Heart left ventricle (tissue), 16 donors: Measurements from ENCODE around the gene TNRC18. TPM values are rescaled to one million over a fixed set of nuclear protein-coding genes. Genes with fewer than 3 reads are reported as not detected.

Experiments used
- ATAC-seq, 4 donors: fragments of 200-7000 bp; cut with Tn5 transposase; one replicate each; pipeline ENCODE4 v1.9.1; 2020 to 2022; ENCODE audit warnings: moderate library complexity in 4 of 4, mild to moderate bottlenecking in 3 of 4, moderate number of reproducible peaks in 1 of 4
- DNase-seq, 5 donors: peaks; one replicate each; pipeline ENCODE4 v3.0.0-alpha.2; 2020
- H3K27ac ChIP-seq, 12 donors: fragments of 200-600 bp; sonication (generic) in 4 of 12; one replicate each; pipeline versions ENCODE4 v1.5.0 to v1.8.0; 2016 to 2022; ENCODE audit warnings: mild to moderate bottlenecking in 2 of 12
- H3K27me3 ChIP-seq, 9 donors: fragments of 200-600 bp; sonication (generic) in 2 of 9; one replicate each; pipeline versions ENCODE4 v1.5.1 to v1.8.0; 2016 to 2022; ENCODE audit warnings: mild to moderate bottlenecking in 3 of 9
- H3K36me3 ChIP-seq, 9 donors: fragments of 200-600 bp; sonication (generic) in 2 of 9; one replicate each; pipeline versions ENCODE4 v1.5.0 to v1.8.0; 2018 to 2022; ENCODE audit warnings: mild to moderate bottlenecking in 2 of 9
- H3K4me1 ChIP-seq, 12 donors: fragments of 200-600 bp; sonication (generic) in 4 of 12; one replicate each; pipeline versions ENCODE4 v1.5.0 to v1.8.0; 2016 to 2022; ENCODE audit warnings: mild to moderate bottlenecking in 3 of 12
- H3K4me3 ChIP-seq, 12 donors: fragments of 200-600 bp; sonication (generic) in 4 of 12; one replicate each; pipeline versions ENCODE4 v1.5.0 to v1.8.0; 2017 to 2022; ENCODE audit warnings: mild to moderate bottlenecking in 9 of 12, moderate library complexity in 4 of 12
- H3K9me3 ChIP-seq, 12 donors: fragments of 200-600 bp; sonication (generic) in 4 of 12; one replicate each; pipeline versions ENCODE4 v1.5.0 to v1.8.0; 2016 to 2022; ENCODE audit warnings: mild to moderate bottlenecking in 1 of 12
- CTCF ChIP-seq, 12 donors: fragments of 200-600 bp; sonication (generic) in 4 of 12; IDR thresholded peaks; one replicate each; pipeline versions ENCODE4 v1.5.0 to v1.8.0; 2018 to 2022; ENCODE audit warnings: antibody characterized with exemption in 12 of 12, mild to moderate bottlenecking in 5 of 12
- POLR2A ChIP-seq, 2 donors: fragments of 450-650 bp; IDR thresholded peaks; one replicate each; pipeline ENCODE4 v1.6.1; 2017; ENCODE audit warnings: antibody characterized with exemption in 2 of 2, mild to moderate bottlenecking in 2 of 2, moderate library complexity in 2 of 2
- WGBS, 4 donors: extraction: QIAGEN DNeasy Blood & Tissue Kit in 2 of 4; methylation state at CpG; one replicate each; pipeline versions ENCODE4 v1.1.5 to v1.1.7; 2013 to 2018; 5-methylcytosine and 5-hydroxymethylcytosine counted together
- intact Hi-C, 10 donors: fragments of 100-400 bp; cut with DNase I; formaldehyde crosslinking; loops; one replicate each; pipeline versions ENCODE4 v1.11.1 to v1.14.2; 2022
- polyA plus RNA-seq, 2 donors: library from polyadenylated mRNA; stranded (reverse); fragments of 200-250 nt; gene quantifications; one replicate each; pipeline ENCODE4 v1.2.3, GENCODE V29; 2013
- total RNA-seq, 9 donors: library from RNA; depleted of rRNA in 2 of 9; stranded (reverse); fragments of >200 nt in 2 of 9; fragmentation: NEBNext Ultra II Directional in 3 of 9; extraction: Animal tissue kit (Norgen Biotek cat#: 25700) in 3 of 9; gene quantifications; one replicate each; pipeline versions ENCODE4 v1.1.0 to v1.2.4, GENCODE V29; 2016 to 2023
- donor health status: ischemic (EF 13 %, LVEDD 7.1; RV severe dilation, severe dysfunction).
- donor health status: healthy with polysubstance abuse.
- donor health status: DM: no; HTN: yes; CAD: no.
- donor health status: DM: no; HTN: no; CAD: no.
- donor health status: ischemic (EF 25% LVEDD 6.9; RV normal size, moderate dysfunction).
- donor health status: ischemic (EF 25% LVEDD 5.7; RV mildly dilated, moderate dysfunction).
- donor health status: healthy.
- donor health status: DM: yes; HTN: yes; CAD: no.
- donor health status: ischemic (EF 35%, LVEDD 5.7; RV mildly dilated, moderate dysfunction).
- donor health status: nonischemic (EF 11% LVEDD 7.7; RV severe dilation, severe dysfunction).
- donor health status: DM: yes; HTN: yes; CAD: no.
- donor health status: PGD.
- donor health status: ischemic (EF 29% LVEDD 5.4; RV normal size, mild dysfunction).
- donor health status: nonischemic (EF 23%, LVEDD 6.1; RV moderate dilation, normal function).

The TNRC18 gene
- total and polyA plus RNA-seq, 11 donors: 23.4 to 66.6 (median 33.7) TPM

GRCh38 chr7:5334671-5335070 lies 89.0 kb downstream of the TNRC18 start:
- peak in 1 of 4 donors; percentile 30 for ATAC-seq
- Histone ChIP-seq H3K36me3 (peaks cover 0 to 95% (median 81%) of the 10 kb centered on the region in 9 donors), H3K9me3 (peaks cover 0 to 30% (median 10%) of the 10 kb centered on the region in 12 donors), H3K4me3 (no peak overlapping the region), H3K4me1 (peaks cover 0 to 8% (median 0%) of the 10 kb centered on the region in 12 donors), H3K27ac (no peak overlapping the region), H3K27me3 (no peaks in the 10 kb centered on the region)
- no peak for TF ChIP-seq CTCF (IDR thresholded peaks at IDR 0.05)
- TF ChIP-seq POLR2A (IDR thresholded peaks at IDR 0.05): no peak
- 90 to 93% (median 91%) methylated on average over 8 of the region's 8 CpGs for WGBS, 4 donors
- no peak for DNase-seq
- intact Hi-C loops: no loop called here

GRCh38 chr7:5333121-5334045 lies 90.3 kb downstream of the TNRC18 start:
- H3K27me3 ChIP-seq: no peaks in the 10 kb centered on the region
- WGBS, 4 donors: 91 to 93% (median 92%) methylated on average over 32 of the region's 32 CpGs
- H3K36me3 ChIP-seq: peaks cover 0 to 94% (median 84%) of the 10 kb centered on the region in 9 donors
- DNase-seq (no peak), ATAC-seq (no peak)
- H3K4me3 ChIP-seq: no peak overlapping the region
- intact Hi-C loops: no loop called here
- peaks cover 0 to 29% (median 10%) of the 10 kb centered on the region in 12 donors for H3K9me3 ChIP-seq
- H3K4me1 ChIP-seq: peaks cover 0 to 8% (median 0%) of the 10 kb centered on the region in 12 donors
- no peak for TF ChIP-seq POLR2A (IDR thresholded peaks at IDR 0.05)
- no peak overlapping the region for H3K27ac ChIP-seq

GRCh38 chr7:5332579-5332978 lies 91.1 kb downstream of the TNRC18 start:
- H3K4me1 ChIP-seq: peaks cover 0 to 8% (median 0%) of the 10 kb centered on the region in 12 donors
- DNase-seq (no peak), ATAC-seq (peak in 1 of 4 donors; percentile 11)
- TF ChIP-seq POLR2A (IDR thresholded peaks at IDR 0.05): no peak
- no peak for TF ChIP-seq CTCF (IDR thresholded peaks at IDR 0.05)
- H3K9me3 ChIP-seq: peaks cover 0 to 21% (median 8%) of the 10 kb centered on the region in 12 donors
- no peaks in the 10 kb centered on the region for H3K27me3 ChIP-seq
- no peak overlapping the region for H3K27ac ChIP-seq
- no peak overlapping the region for H3K4me3 ChIP-seq
- WGBS, 4 donors: 89 to 95% (median 91%) methylated on average over 21 to 43 of the region's 43 CpGs
- intact Hi-C loops: no loop called here
- H3K36me3 ChIP-seq: peaks cover 0 to 94% (median 79%) of the 10 kb centered on the region in 9 donors

GRCh38 chr7:5330288-5330687 lies 93.3 kb downstream of the TNRC18 start:
- Histone ChIP-seq H3K36me3 (peaks cover 0 to 92% (median 74%) of the 10 kb centered on the region in 9 donors), H3K9me3 (no peaks in the 10 kb centered on the region), H3K4me1 (peaks cover 0 to 8% (median 0%) of the 10 kb centered on the region in 12 donors), H3K27me3 (no peaks in the 10 kb centered on the region), H3K4me3 (no peak overlapping the region), H3K27ac (no peak overlapping the region)
- DNase-seq (no peak), ATAC-seq (no peak)
- WGBS, 4 donors: 97 to 100% (median 99%) methylated on average over 3 of the region's 3 CpGs
- intact Hi-C loops: no loop called here
- no peak for TF ChIP-seq POLR2A (IDR thresholded peaks at IDR 0.05)
- no peak for TF ChIP-seq CTCF (IDR thresholded peaks at IDR 0.05)
